Ecto neural progenitor cell (in vitro differentiated cells): Measurements from ENCODE around the gene ZNF335.

ENCODE experiments used
- DNase-seq: peaks from one replicate; pipeline ENCODE4 v3.0.0-alpha.2; 2018; ENCODE audit warnings: low spot score

ZNF335 gene

DNA sequence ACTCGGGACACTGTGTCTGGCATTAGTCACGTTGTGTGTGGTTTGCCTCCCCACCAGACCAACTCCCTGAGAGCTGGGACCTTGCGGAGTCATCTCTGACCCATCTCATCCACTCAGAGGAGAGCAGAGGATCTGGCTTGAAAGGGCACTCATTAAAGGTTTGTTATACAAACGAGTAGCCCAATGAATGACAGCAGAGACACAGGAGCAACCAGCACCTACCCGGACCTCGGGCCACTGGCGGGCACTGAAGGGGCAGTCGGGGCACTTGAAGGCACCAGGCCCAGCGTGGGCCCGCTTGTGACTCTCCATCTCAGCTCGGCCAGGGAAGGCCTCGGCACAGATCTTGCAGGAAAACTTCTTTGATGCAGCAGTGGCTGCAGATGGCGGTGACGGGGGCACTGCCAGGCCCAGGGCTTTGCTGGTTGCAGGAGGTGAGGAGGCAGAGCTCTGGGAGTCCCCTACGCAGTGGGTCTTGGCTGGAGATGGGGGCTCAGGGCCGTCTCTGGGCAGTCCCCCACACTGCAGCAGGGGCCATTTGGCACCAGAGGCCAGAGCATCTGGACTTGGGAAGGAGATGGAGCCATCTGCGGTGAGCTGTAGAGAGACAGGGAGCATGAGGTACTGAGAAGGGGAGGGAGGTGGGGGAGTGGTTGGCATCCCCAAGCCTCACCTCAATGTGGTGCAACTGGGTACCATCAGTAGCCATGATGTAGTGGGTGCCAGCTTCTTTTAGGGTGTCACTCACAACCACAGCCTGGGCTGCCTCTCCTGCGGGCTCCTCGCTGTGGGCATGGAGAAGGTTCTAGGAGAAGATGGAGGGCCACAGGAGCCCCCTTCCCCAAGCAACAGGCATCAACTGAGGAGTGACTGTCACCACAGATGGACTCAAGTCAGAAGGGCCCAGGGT lies 19.8 kb downstream of the ZNF335 start:
- DNase-seq = no peak

- DNase-seq = no peak
Measured at GRCh38 chr20:45950330-45950646, 21.7 kb downstream of the ZNF335 start.

- DNase-seq = no peak
Measured at GRCh38 chr20:45949542-45950329, 22.3 kb downstream of the ZNF335 start.

DNA sequence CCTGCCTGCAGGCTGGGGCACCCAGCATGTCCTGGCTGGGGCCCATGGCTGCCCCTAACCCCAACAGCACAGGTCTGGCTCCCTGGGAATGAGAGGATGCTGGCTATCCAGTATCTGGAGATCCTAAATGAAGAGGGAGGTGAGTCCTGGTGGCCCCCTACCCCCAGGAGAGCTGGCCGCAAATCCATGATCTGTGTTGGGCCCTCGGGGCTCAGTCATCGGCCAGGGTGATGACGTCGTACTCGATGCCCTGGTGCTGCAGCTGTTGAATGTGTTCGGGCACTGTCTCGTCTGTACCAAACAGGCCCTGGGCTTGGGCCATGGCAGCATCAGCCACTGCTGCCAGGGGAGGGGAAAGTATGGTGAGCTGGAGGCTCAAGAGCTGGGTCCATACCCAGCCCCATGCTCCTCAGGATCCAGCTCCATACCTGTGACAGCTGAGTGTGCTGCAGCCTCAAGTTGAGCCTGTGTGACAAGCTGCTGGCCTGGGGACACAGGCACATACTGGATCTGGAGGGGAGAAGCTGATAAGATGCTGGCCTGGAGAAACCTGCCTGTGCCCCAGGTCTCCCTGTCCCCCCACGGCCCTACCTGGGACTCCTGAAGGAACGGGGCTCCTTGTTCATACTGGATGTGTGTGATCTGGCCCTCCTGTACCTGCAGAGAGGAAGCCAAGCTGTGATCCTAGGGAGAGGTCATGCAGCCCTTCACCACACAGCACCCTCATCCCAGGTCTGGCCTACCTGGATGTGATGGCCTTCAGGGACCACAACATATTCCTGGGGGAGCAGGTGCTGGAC lies 23.1 kb downstream of the ZNF335 start:
- DNase-seq = no peak

DNA sequence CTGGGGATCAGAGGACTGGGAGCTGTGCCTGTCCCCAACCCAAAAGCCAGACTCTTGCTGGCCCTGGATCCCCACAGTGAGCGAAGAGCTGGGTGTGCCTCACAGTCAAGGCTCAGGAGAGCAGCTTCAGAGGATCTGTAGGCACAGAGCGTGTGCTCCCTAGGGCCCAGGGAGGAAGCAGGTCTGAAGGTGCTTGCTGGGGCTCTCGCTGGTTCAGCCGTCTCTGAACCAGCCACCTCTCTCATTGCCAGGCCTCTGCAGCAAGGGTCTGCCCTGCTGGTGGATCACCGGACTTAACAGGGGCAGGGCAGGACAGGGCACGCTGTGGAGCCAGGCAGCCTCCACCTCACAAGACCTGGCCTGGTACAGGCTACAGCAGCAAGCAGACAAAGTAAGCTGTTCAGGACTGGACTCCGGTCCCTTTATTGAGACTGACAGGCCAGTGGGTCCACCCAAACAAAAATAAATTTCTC lies 23.7 kb downstream of the ZNF335 start:
- no peak for DNase-seq

GRCh38 chr20:45947110-45947866 lies 24.7 kb downstream of the ZNF335 start:
- no peak for DNase-seq

- no peak for DNase-seq
Measured at GRCh38 chr20:45946149-45946970, 25.6 kb downstream of the ZNF335 start.

GRCh38 chr20:45945678-45946148 lies 26.3 kb downstream of the ZNF335 start:
- DNase-seq = no peak

DNA sequence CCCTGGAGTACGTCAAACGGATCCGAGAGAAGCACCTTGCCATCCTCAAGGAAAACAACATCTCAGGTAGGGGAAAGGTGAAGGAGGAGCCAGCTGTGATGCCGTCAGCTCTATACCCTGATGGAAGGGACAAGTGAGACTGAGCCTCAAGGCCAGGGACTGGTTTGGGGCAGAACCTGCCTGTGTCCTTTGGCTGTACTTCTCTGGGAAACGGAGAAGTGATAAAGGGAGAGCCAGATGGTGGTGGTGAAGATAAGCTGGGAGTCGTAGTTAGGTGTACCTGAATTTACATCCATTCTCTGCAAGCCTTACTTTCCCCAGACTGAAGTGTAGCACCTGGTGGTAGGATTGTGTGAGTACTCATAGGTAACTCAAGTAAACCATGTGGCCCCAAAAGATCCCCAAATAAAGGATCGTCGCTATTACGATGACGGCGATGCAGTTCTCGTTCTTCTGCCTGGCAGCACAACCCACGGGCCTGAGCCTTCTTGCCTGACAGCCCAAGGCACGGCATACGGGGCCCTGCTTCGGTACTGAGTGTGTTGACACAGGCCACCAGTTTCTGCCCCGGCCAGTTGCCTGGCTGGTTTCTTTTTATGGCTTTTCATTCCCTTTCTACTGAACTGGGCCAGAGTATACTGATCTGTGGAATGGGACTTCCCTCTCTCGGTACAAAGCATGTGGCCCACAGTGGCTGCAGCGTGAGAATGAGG lies 26.9 kb downstream of the ZNF335 start:
- no peak for DNase-seq

DNA sequence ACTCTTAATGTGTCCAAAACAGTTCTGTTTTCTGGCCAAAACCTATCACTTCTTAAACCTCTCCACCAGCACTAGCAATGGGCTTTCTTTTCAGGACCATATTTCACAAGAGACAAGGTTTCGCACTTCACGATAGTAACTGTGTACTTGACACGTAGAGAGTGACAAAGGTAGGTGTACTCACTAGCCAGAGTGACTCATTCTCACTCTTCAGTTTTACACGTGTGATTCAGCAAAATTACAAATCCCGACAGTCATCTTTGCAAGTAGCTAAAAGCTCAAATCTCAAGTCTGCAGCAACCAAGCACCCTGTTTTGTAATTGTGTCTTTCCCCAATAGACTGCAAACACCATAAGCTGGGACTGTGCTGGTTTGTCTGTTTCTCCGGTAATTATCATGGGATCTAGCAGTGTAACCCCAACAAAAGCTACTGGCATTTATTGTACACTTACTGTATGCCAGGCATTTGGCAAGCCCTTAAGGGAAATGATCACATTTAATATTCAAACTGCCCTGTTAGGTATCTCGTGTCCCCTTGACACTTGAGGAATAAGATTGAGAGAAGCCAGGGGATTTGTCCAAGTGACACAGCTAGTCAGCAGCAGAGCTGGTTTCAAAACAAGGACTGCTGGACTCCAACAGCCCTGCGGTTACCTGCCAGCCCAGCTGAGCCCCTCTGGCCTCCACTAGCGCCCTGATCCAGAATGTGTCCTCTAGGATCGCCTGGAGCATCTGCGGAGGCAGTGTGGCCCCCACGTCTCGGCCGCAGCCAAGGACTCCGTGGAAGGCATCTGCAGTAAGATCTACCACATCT lies 27.6 kb downstream of the ZNF335 start:
- no peak for DNase-seq

- DNase-seq = no peak
Measured at GRCh38 chr20:45943613-45944012, 28.4 kb downstream of the ZNF335 start.

DNA sequence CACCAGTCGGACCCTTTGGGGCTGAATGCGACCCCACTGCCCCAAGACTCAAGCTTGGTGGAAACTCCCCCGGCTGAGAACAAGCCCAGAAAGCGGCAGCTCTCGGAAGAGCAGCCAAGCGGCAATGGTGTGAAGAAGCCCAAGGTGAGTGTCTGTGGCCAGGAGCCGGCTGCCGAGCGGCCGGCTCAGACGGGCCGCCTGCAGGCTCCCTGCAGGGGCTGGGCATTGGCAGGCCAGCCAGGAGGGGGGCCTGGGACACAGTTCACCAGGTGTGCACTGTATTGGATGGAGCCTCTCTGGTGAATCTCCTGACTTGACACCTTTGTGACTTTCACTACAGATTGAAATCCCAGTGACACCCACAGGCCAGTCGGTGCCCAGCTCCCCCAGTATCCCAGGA lies 31.5 kb downstream of the ZNF335 start:
- no peak for DNase-seq

DNA sequence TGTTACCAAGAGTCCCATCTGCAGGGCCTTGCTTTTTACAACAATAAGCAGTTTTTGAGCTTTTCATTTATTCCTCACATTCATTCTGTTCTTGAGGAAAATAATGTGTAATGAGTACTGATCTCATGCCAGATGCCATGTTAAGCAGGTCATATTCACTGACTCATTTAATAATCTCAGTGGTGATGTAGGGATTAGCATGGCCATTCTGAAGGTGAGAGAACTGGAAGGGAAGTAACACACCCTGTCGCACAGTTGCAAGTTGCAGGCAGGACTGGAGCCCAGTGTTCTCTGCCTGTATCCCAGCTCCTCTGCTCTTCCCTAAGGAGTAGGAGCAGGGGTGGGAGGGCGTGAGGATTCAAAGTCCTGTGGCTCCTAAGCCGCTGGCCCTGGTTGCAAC lies 31.9 kb downstream of the ZNF335 start:
- no peak for DNase-seq

DNA sequence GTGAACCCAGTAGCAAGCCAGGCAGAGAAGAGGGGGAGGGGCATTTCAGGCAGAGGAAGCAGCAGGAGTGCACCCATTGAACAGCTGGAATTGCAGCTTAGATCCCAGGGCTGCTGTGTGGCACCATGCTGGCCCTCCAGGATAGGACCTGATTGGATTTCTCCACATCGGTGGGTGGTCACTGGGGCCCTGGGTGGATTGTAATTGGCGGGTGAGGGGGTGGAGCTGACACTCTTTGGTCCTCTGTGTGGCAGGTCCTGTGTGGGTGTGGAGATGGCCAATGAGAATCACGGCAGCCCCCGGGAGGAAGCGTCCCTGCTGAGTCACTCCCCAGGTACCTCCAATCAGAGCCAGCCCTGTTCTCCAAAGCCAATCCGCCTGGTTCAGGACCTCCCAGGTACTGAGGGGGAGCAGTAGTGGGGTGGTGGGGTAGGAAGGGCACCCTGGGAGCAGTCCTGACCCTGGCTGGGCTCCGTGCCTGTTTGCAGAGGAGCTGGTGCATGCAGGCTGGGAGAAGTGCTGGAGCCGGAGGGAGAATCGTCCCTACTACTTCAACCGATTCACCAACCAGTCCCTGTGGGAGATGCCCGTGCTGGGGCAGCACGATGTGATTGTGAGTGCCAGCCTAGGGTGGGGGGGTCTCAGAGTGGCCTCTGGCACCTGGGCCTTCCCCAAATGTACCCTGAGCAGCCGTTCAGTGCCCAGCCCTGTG lies 33.1 kb downstream of the ZNF335 start:
- peak; percentile 60 for DNase-seq

GRCh38 chr20:45937765-45938164 lies 34.2 kb downstream of the ZNF335 start:
- DNase-seq = no peak

DNA sequence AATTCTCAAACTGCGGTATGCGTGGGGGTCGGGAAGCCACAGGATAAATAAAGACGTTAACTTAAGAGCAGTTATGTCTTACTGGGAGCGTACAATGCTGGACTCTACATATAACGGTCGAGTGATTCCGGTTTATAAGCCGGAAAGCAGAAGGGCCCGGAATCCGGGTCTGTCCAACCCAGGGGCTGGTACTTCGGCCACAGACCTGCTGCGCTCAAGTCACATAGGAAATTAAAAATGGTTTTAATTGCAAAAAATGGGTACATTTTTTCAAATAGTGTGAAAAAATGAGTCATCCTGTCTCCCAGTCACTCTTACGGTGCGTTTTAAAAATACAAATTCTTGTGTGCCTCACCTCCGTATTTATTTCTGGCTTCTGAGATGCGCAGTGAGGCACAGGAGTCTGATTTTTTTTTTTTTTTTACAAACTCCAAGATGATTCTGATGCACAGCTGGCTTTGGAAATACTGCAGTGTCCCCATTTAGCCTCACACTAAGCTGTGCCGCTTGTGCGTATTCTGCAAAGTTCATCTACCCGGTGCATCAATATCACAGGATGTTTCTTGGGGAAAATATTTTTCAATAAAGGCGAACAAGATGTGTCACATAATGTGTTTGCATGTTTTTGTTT lies 36.5 kb downstream of the ZNF335 start:
- no peak for DNase-seq

- DNase-seq = peak; percentile 98
Measured at GRCh38 chr20:45934586-45935415, 37.2 kb downstream of the ZNF335 start, which contains the start of gene PCIF1. Gene PCIF1, plus strand, starts transcription at chr20:45934683. Its CDS starts 4,317 bp downstream, at chr20:45939000.
